ENCODE results near the gene HHAT.
"Not testable (repeated sequence)": the region's sequence is repeated elsewhere in the genome, so short reads cannot be mapped to it uniquely, and the experiment has no call there.

The HHAT gene

GRCh38 chr1:210397252-210397651 is 68.5 kb downstream of the HHAT start:
- no peak for DNase-seq (ENCODE audit: low read depth)
- TF ChIP-seq CTCF (conservative IDR thresholded peaks at IDR 0.05; ENCODE audit: low read depth, low read length): no peak
- H3K4me3 ChIP-seq (ENCODE audit: low read depth, low read length): no peak overlapping the region

GRCh38 chr1:210397681-210398080 is 69.0 kb downstream of the HHAT start:
- H3K4me3 ChIP-seq (ENCODE audit: low read depth, low read length): no peak overlapping the region
- no peak for DNase-seq (ENCODE audit: low read depth)
- no peak for TF ChIP-seq CTCF (conservative IDR thresholded peaks at IDR 0.05; ENCODE audit: low read depth, low read length)

GRCh38 chr1:210398466-210398865 is 69.8 kb downstream of the HHAT start:
- no peak for TF ChIP-seq CTCF (conservative IDR thresholded peaks at IDR 0.05; ENCODE audit: low read depth, low read length)
- no peak overlapping the region for H3K4me3 ChIP-seq (ENCODE audit: low read depth, low read length)
- DNase-seq (ENCODE audit: low read depth): no peak

- H3K4me3 ChIP-seq (ENCODE audit: low read depth, low read length): no peak overlapping the region
- peak; percentile 80 for DNase-seq (ENCODE audit: low read depth)
- TF ChIP-seq CTCF (conservative IDR thresholded peaks at IDR 0.05; ENCODE audit: low read depth, low read length): peak; percentile 89
These were observed 71.5 kb downstream of the HHAT start for GRCh38 chr1:210400043-210400840.

GRCh38 chr1:210402560-210402959 is 73.9 kb downstream of the HHAT start:
- no peak for TF ChIP-seq CTCF (conservative IDR thresholded peaks at IDR 0.05; ENCODE audit: low read depth, low read length)
- no peak overlapping the region for H3K4me3 ChIP-seq (ENCODE audit: low read depth, low read length)
- no peak for DNase-seq (ENCODE audit: low read depth)

- no peak for DNase-seq (ENCODE audit: low read depth)
- no peak overlapping the region for H3K4me3 ChIP-seq (ENCODE audit: low read depth, low read length)
- TF ChIP-seq CTCF (conservative IDR thresholded peaks at IDR 0.05; ENCODE audit: low read depth, low read length): no peak
These were observed 76.6 kb downstream of the HHAT start for GRCh38 chr1:210405316-210405715.

GRCh38 chr1:210406341-210406740 is 77.6 kb downstream of the HHAT start:
- DNase-seq (ENCODE audit: low read depth); H3K4me3 ChIP-seq (ENCODE audit: low read depth, low read length): not testable (repeated sequence)

Data from choroid plexus epithelial cell (primary cell).